Measurements from ENCODE around the gene MAP3K7.

Gene MAP3K7

DNA sequence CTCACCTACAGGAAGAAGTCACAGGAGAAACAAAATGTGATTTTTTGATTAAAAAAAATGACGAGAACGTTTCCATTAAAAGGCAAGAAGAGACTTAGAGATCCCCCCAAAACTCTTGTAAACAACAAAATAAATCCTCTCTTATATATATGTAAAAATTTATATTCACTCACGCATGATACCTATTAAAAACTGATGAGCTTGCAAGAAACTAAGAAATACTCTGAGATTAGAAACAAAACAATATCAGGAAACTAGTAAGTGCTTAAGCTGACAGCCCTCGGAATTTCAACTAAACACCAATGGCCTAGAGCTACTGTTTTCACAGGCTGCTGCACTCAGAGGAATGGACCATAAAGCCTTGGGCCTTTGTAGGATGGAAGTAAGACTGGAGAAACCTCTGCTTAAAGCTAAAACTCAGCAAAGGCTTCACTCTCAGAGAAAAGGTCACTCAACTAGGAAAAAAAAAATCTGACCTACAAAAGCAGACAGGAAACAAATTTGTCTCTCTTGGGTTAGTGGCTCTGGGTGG, 63.0 kb downstream of the MAP3K7 start:
- no peak for DNase-seq

DNA sequence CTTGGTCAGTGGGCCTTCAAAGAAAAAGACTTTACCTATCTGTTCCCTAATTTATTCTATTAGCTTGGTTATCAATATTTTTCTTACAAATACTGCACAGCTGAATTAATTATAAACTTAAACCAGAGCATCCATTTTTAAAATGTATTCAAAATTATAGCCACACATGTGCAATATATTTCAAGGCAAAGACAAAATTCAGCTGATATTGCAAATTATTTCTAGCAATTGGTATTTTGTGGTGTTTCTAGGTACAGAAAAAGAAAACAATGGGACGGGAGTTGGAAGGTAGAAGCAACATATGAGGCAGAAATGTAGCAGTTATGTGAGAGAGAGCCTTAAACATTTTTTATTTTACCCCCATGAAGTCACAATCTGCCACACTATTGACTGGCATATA, 64.9 kb downstream of the MAP3K7 start:
- DNase-seq: no peak

DNA sequence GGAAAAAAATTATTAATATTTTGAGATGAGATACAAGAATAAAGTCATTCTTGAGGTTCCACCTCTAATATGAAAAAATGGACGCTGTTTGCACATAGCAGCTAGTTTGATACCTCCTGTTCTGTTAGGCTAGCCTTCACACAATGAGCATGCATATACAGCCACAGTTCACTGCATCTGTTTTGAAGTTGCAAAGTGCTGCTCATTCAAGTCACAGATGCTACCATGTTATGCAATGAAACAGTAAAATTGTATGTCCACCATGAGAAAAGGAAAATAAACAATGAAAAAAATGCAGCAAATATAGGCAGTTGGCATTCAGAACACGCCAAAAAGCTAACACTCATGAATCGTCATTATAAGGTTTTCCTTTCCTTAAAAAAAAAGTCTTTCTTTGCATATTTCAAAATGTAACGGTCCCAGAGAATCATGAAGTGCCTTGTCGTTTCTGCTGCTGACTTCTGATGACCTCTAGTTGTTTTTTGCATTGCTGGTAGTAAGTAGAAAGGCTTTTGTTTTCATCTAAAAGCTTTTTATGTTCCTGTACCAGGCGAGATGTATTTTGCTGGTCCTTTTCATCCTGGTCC, 70.7 kb downstream of the MAP3K7 start:
- DNase-seq: no peak

DNA sequence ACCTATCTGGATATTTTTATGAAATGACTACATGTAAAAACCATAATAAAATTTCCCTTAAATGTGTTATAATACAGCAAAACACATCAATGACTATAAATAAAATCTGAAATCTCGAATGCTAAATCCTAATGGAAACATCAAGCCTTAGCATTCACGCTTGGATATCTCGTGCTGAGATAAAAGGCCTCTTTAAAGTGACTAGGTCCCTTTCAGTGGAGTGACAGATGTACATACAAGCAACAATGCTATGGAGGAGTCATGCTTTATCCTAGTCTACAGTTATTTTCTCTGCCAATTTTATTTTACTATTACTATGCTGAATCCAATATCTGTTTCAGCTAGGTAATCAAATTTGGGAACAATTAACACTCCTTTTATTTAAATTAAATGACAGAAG, 72.4 kb downstream of the MAP3K7 start:
- no peak for DNase-seq

DNA sequence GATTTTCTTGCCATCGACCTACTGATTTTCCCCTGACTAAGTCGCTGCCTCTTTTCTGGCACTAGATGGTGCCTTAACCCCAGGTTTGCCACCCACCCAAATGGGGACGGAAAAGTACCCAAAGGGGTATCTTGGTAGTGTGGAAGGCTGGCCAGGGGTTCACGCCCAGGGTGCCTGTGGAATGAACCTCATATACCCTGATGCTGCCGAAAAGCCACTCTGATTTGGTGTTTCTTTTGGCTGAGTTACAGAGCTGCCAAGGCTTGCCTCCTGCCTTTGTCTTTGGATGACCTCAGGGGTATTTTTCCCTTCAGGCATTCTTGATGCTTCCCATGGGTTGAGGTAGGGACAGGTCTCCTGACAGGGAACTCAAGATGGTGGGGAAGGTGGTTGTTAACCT, 78.1 kb downstream of the MAP3K7 start:
- no peak for DNase-seq

DNA sequence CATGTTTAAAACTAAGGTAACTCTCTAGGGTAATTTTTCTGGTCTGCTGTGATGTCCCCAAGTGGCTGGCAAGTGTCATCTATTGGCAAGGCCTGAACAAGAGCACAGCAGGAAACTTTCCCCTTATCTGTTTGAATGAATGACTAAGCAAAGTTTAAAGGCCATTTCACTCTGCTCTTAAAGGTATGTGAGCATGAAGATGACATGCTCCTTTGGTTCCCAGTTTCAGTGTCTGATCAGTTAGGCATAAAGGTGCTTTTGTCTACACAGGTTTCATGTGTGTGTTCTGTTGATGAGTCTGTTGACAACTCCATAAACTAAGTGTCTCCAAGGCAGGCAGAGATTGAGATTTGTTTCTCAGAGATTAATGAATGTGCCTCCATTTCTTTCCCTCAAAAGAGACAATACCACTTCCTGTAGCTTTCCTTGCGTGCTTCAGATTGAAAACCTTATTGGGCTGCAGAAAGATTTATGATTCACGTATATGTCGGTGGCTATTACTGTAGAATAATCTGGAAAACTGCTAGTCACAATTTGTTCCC, 83.9 kb downstream of the MAP3K7 start:
- DNase-seq: no peak

DNA sequence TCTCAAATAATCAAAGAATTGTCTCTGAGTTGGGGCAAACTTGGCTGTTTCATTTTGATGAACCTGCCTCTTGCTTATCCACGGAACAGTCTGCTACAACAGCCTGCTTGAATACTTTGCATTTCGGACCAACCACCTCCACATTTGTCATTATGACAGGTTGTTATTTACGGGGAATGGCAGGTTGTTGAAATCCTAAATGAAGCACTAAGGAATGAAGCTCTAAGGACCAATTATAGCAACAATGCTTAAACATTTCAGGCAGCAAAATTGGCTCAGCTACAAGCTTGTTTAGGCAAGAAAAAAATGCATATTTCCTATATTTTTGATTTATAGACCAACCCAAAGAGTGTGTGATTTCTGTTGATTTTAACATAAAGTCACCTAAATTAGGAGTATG, 84.5 kb downstream of the MAP3K7 start:
- peak; percentile 1 for DNase-seq

DNA sequence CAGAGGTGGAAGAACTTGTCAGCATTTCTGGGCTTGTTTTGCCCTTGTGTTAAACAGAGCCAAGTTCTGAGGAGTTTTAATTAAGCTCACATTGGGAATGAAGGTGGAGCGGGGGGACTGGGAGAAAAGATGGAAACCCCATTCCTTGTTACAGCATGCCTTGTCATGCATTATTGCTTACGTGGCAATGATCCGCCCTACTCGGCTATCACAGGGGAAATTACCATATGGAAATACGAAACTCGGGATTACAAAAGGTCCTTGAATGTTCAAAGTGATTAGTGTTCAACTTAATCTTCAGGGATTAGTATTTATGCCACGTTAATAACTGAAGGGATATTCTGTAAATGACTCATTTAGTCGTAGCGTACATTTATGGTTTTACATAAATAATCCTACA, 86.4 kb downstream of the MAP3K7 start:
- DNase-seq: no peak

DNA sequence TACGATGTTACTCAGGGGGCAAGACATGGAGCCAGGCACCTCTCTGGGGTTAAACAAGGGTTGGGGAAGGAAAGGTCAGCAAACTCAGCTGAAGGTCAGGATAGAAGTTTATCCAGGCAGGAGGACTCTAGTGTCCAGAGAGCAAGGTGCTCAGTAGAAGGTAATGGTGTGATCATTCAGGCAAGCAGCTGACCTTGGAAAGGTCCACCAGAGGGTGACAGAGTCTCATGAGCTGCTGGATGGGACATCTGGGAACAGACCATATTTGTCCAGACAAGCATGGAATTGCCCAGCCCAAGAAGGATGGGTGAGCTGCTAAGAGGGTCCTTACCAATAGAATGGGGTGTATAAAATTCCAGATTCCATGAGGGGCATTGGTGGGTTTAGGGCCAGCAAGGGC, 89.5 kb downstream of the MAP3K7 start:
- no peak for DNase-seq

DNA sequence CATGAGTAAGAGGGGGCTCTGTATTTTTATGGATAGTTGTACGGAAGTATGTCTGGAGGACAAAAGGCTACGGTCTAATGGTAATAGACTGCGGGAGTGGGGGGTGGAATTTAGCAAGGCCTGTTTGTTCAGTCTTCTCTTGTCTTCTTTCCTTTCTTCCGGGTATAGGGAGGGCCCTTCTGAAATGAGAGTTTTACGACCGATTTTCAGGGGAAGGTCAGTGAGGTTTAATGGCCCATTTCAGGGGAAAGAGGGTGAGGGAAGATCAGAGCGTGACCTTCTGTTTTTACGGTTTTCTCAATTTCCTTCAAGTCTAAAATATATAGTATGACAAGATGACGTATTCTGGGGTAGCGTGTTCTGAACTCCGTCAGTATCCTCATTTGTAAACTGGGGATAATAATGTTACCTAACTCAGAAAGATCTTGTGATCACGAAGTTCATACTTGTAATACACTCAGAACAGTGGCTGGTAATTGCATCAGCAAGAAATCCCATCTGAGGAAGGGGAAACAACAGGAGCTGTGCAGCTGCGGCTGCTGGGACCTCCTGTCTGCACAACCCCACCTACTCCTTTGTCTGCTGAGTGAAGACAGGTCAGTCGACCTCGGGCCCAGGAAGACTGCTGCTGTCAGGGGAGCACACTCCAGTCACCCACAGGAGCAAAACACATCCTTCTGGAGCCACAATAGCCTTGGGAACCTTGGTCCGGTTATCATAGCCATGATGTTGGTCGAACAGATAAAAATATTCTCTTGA, 90.4 kb downstream of the MAP3K7 start:
- DNase-seq: no peak

DNA sequence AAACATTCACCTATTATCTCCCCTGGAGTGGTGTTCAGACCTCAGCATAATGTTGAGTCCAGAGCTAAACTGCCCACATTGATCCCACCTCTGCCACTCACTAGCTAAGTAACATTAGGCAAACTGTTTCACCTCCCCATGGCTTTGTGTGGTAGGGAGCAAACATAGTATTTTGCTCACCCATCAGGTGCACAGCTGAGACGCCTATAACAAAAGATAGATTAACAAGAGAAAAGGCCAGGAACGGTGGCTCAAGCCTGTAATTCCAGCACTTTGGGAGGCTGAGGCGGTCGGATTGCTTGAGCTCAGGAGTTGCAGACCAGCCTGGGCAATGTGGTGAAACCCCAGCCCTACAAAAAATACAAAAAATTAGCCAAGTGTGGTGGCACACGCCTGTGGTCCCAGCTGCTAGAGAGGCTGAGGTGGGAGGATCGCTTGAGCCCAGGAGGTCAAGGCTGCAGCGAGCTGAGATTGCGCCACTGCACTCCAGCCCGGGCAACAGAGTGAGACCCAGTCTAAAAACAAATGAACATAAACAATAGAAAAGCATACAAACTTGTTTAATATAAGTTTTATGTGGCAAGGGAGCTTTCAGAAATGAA, 91.6 kb downstream of the MAP3K7 start:
- DNase-seq: no peak

DNA sequence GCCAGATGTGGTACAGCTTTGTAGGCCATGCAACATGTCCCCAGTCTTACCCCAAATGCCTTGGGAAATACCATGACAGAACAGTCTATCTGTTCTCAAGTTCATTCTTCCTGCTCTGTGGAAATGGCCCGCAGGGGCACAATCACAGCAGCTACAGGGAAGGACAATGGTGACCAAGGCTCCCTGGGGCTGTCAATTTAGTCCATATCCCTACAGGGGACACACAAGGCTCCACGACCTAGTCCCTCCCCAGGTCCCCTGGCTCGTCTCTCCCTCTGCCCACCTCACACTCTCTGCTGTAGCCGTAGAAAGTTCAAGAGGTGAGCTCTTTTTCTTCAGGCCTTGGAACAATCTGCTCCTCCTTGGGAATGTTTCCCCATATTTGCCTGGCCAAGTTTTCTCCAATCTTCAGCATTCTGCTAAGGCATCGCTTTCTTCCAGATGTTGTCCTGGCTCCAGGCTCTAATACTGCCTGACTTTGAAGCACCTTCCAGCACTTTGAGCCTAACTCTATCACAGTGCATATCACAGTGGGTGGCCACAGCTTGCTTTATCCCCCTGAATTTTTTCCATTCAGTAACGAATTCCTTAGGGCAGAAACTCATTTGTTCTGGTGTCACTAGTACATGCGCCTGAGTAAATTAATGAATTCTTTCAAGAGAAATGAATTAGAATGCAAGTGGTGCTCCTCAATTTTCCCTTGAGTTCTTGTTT, 92.6 kb downstream of the MAP3K7 start:
- no peak for DNase-seq

DNA sequence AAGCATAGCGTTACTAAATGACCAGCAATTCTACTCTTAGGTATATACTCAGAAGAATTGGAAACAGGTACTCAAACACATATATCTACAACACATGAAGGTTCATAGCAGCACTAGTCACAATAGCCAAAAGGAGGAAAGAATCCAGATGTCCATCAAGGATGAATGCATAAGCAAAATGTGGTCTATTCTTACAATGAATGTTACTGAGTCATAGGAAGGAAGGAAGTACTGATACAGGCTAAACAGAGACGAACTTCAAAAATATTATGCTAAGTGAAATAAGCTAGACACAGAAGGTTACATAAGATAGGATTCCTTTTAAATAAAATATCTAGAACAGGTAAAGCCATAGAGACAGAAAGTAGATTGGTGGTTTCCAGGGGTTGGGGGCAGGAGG, 93.5 kb downstream of the MAP3K7 start:
- no peak for DNase-seq

DNA sequence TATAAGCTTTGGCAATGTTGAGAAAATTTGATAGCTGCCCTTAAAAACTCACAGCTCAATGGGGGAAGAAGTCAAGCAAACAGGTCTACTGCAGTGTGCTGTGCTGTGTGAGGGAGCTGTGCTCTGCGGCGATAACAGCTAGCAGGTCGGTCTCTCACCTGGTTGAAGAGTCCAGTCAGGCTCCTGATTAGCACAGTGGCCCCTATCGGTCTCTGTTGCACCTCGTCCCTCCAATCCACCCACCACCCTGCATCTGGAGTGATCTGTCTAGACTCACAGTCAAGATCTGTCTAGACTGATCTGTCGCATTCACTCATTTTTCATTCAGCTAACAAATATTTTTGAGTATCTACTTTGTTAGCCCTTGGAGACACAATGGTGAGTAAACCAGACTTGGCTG, 94.1 kb downstream of the MAP3K7 start:
- no peak for DNase-seq

DNA sequence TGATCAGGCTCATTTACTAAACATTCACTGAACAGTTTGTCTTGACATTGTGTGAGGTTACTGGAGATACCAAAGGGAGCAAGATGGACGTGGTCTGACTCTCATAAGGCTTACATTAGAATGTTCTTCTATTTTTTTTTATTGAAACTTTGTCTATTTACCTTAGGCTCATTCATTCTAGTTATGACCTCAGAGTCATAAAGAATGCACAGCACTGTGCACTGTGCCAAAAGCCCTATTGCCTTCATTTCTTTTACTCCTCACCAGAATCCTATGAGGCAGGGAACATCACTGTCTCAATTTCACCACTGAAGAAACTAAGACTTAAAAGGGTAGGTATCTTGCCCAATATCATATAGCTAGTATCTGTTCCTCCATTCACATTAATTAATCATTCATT, 94.5 kb downstream of the MAP3K7 start:
- DNase-seq: no peak

DNA sequence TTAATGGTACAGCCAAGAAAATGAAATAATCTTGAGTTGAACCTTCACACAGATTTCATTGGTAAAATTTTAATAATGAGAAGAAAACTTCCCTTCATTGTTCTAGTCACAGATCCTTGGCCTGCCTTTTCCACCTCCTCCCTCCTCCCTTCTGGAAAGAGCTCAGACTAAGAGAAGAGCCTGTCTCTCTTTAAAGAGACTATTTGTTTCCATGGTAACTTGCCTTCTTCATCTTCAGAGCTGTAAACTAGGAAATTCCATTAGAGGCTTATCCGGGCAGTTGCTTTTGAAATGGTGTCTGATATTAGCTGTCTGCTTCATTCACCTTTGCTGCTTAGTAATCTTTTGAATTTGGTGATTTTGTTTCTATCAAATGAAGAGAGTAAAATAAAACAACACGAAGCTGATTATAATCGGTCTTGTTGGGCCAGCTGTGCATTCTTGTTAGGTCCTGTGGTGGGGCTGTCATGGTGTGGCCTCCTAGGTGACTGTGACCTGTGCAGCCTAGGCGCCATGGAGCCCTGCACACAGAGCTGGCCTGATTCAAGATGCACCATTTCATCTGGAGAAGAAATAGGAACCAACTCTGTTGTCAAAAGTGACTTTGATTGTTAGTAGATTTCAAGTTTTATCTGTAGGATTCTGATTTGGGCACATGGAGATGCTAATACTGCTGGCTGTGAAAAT, 96.7 kb downstream of the MAP3K7 start:
- DNase-seq: no peak

DNA sequence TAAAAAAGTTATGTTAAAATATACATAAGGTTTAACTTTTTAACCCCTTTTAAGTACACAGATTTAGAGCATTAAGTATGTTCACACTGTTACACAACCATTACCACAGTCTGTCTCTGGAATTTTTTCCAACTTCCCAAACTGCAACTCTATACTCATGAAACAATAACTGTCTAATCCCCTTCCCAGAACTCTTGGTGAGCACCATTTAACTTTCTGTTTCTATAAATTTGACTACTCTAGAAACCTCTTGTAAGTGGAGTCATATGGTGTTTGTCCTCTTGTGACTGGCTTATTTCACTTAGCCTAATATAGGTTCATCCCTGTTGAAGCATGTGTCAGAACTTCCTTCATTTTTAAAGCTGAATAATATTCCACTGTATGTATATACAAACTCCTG, 98.1 kb downstream of the MAP3K7 start:
- DNase-seq: no peak

DNA sequence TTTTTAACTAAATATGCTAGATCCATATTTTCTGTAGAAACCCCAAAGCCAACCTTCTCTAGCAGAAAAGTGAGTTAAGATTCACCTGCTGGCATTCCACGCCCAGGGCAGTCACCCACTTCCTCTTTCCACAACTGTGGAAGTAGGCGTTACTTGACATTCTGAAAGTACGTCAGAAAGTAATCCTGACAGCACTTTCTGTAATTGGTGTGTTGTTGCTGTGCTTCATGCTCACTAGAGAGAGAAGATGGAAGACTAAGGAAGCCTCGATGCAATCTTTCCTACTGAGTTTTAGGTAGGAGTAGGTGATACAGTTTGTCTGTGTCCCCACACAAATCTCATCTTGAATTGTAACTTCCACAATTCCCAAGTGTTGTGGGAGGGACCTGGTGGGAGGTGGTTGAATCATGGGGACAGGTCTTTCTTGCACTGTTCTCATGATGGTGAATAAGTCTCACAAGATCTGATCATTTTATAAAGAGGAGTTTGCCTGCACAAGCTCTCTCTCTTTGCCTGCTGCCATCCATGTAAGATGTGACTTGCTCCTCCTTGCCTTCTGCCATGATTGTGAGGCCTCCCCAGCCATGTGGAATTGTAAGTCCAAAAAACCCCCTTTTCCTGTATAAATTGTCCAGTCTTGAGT, 101.1 kb downstream of the MAP3K7 start:
- DNase-seq: no peak

DNA sequence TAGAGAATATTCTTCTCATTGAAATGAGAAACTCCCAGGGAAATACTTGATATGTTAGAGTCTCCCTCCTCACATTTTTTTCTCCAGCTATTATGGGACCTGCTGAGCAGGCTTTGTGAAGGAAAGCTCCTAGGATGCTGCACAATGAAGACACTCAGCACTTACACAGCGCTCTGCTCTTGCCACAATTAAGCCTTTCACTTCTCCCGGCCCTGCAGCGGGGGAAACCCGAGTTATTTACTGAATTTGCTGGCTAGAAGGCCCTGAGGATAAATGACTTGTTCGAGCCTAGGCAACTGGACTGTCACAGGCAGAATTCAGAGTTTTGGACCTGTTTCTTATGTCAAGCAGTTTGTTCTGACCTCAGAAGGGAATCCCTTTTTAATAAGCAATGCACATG, 102.0 kb downstream of the MAP3K7 start:
- DNase-seq: no peak

DNA sequence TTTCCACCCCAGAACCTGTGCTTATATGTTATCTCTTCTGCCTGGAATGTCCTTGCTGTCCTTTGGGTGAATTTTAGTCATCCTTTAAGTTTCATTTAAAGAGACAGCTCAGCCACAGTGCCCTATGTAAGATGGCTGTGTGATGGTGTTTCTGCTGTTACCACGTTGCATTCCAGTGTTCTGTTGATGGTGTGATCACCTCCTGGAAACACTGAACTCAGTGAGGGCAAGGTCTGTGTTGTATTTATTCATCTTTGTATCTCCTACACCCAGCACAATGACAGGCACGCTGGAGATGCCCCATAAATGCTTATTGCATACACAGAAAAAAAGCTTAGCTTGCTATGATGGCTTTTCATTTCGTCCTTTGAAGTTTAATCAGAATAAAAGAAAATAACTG, 102.5 kb downstream of the MAP3K7 start:
- no peak for DNase-seq

DNA sequence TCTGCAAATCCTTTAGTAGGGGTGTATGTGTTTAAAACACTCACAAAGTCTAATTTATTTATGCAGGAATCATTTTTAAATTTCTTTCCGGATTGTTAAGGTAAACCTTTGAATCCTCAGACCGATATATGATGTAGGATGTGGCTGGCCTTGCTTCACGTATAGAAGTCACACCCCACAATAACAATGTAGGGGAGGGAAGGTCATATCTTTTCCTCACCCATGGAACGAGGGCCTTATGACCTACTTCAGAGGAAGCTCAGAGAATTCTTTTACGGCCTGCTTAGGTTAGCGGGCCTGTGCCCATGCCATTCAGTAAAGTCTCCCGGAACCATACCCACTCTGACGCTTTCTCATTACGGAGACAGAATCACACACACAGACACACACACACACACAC, 102.9 kb downstream of the MAP3K7 start:
- DNase-seq: no peak

DNA sequence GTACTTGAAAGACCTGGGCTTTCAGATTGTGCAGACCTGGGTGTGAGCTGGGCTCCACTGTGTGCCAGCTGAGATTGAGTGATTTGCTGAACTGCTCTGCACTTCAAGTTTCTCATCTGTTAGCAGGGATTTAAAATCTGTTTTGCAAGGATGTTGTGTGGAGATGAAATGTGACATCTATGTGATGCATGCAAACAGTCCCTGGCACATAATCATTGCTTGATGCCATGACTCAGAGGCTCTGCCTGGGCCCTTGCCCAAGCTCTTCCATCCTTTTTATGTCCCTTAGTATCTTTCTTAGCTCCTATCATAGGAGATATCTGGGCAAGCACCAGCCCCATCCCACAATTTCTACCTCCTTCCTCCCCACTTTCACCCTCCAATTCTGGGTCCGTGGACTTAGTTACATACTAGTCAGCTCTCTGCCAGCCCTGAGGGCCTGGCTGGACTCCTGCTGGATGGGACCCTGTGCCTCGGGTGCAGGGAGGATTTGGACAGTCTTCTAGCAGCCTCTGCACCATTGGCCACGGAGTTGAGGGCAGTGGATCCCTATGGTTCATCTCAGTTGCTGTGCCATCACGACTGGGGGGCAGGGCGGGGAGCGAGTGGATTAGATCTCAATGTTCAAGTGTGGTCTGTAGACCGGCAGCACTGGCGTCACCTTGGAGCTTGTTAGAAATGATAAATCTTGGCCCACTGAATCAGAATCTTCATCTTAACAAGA, 103.6 kb downstream of the MAP3K7 start:
- no peak for DNase-seq

Data from NCI-H1105 treated with DMSO at 0.1 percent for 48 hours (cell line).